ENCODE data around the gene RASL10A. TPM values are rescaled to one million over a fixed set of nuclear protein-coding genes. Genes with fewer than 3 reads are reported as not detected.

RASL10A gene
- total RNA-seq, 1 donor from 2014 or later = 1.4 TPM

GRCh38 chr22:29352778-29353177, 37.3 kb upstream of the RASL10A start:
- no peaks in the 10 kb centered on the region for H3K9me3 ChIP-seq (replicated peaks)
- H3K36me3 ChIP-seq = peaks cover 100% of the 10 kb centered on the region
- H3K27me3 ChIP-seq (ENCODE audit: low read depth) = no peaks in the 10 kb centered on the region
- no peak overlapping the region for H3K27ac ChIP-seq (replicated peaks)
- TF ChIP-seq CTCF (IDR thresholded peaks at IDR 0.05; ENCODE audit: borderline replicate concordance) = no peak
- DNase-seq = no peak
- no peaks in the 10 kb centered on the region for H3K4me1 ChIP-seq
- H3K4me3 ChIP-seq = no peak overlapping the region
- intact Hi-C loops (cut with micrococcal nuclease) = no loop called here

GRCh38 chr22:29351891-29352290, 36.4 kb upstream of the RASL10A start:
- intact Hi-C loops (cut with micrococcal nuclease) = no loop called here
- Histone ChIP-seq H3K36me3 (peaks cover 100% of the 10 kb centered on the region), H3K9me3 (replicated peaks) (no peaks in the 10 kb centered on the region), H3K4me3 (no peak overlapping the region), H3K4me1 (peaks cover 6% of the 10 kb centered on the region), H3K27ac (replicated peaks) (no peak overlapping the region), H3K27me3 (ENCODE audit: low read depth) (no peaks in the 10 kb centered on the region)
- no peak for DNase-seq
- TF ChIP-seq CTCF (IDR thresholded peaks at IDR 0.05; ENCODE audit: borderline replicate concordance) = no peak

GRCh38 chr22:29351042-29351441, 35.5 kb upstream of the RASL10A start:
- Histone ChIP-seq H3K27me3 (ENCODE audit: low read depth) (no peaks in the 10 kb centered on the region), H3K4me3 (no peak overlapping the region), H3K36me3 (peaks cover 100% of the 10 kb centered on the region), H3K27ac (replicated peaks) (no peak overlapping the region), H3K9me3 (replicated peaks) (no peaks in the 10 kb centered on the region), H3K4me1 (peaks cover 15% of the 10 kb centered on the region)
- TF ChIP-seq CTCF (IDR thresholded peaks at IDR 0.05; ENCODE audit: borderline replicate concordance) = no peak
- intact Hi-C loops (cut with micrococcal nuclease) = no loop called here
- DNase-seq = no peak

GRCh38 chr22:29348956-29349355, 33.5 kb upstream of the RASL10A start:
- Histone ChIP-seq H3K4me1 (peaks cover 28% of the 10 kb centered on the region), H3K4me3 (no peak overlapping the region), H3K27me3 (ENCODE audit: low read depth) (no peaks in the 10 kb centered on the region), H3K27ac (replicated peaks) (no peak overlapping the region), H3K36me3 (peaks cover 89% of the 10 kb centered on the region), H3K9me3 (replicated peaks) (no peaks in the 10 kb centered on the region)
- no peak for DNase-seq
- TF ChIP-seq CTCF (IDR thresholded peaks at IDR 0.05; ENCODE audit: borderline replicate concordance) = no peak
- intact Hi-C loops (cut with micrococcal nuclease) = no loop called here

- no peaks in the 10 kb centered on the region for H3K27me3 ChIP-seq (ENCODE audit: low read depth)
- H3K4me1 ChIP-seq = peaks cover 37% of the 10 kb centered on the region
- intact Hi-C loops (cut with micrococcal nuclease) = no loop called here
- no peak overlapping the region for H3K4me3 ChIP-seq
- TF ChIP-seq CTCF (IDR thresholded peaks at IDR 0.05; ENCODE audit: borderline replicate concordance) = no peak
- no peaks in the 10 kb centered on the region for H3K9me3 ChIP-seq (replicated peaks)
- DNase-seq = no peak
- H3K36me3 ChIP-seq = peaks cover 87% of the 10 kb centered on the region
- H3K27ac ChIP-seq (replicated peaks) = no peak overlapping the region
These were observed 32.5 kb upstream of the RASL10A start for GRCh38 chr22:29348041-29348440.

- H3K36me3 ChIP-seq = peaks cover 79% of the 10 kb centered on the region
- intact Hi-C loops (cut with micrococcal nuclease) = no loop called here
- no peaks in the 10 kb centered on the region for H3K9me3 ChIP-seq (replicated peaks)
- no peaks in the 10 kb centered on the region for H3K27me3 ChIP-seq (ENCODE audit: low read depth)
- DNase-seq = no peak
- peaks cover 51% of the 10 kb centered on the region for H3K4me1 ChIP-seq
- no peak overlapping the region for H3K4me3 ChIP-seq
- H3K27ac ChIP-seq (replicated peaks) = peak overlapping the region; percentile 24
- TF ChIP-seq CTCF (IDR thresholded peaks at IDR 0.05; ENCODE audit: borderline replicate concordance) = no peak
These were observed 31.2 kb upstream of the RASL10A start for GRCh38 chr22:29346659-29347058.
